ENCODE data around the gene RABEP2. TPM values are rescaled to one million over a fixed set of nuclear protein-coding genes. Genes with fewer than 3 reads are reported as not detected.

The RABEP2 gene
- total RNA-seq, 1 donor from 2014 or later = 18.8 TPM

- ATAC-seq = no peak
- no peak for TF ChIP-seq CTCF (IDR thresholded peaks at IDR 0.05)
- Histone ChIP-seq H3K27me3 (ENCODE audit: low read depth) (no peaks in the 10 kb centered on the region), H3K27ac (no peak overlapping the region), H3K9me3 (no peaks in the 10 kb centered on the region), H3K36me3 (peaks cover 13% of the 10 kb centered on the region), H3K4me3 (no peak overlapping the region), H3K4me1 (no peaks in the 10 kb centered on the region)
- DNase-seq = no peak
- intact Hi-C loops (cut with DNase I) = no loop called here
Observed at GRCh38 chr16:28900601-28901000, 24.4 kb downstream of the RABEP2 start.

DNA sequence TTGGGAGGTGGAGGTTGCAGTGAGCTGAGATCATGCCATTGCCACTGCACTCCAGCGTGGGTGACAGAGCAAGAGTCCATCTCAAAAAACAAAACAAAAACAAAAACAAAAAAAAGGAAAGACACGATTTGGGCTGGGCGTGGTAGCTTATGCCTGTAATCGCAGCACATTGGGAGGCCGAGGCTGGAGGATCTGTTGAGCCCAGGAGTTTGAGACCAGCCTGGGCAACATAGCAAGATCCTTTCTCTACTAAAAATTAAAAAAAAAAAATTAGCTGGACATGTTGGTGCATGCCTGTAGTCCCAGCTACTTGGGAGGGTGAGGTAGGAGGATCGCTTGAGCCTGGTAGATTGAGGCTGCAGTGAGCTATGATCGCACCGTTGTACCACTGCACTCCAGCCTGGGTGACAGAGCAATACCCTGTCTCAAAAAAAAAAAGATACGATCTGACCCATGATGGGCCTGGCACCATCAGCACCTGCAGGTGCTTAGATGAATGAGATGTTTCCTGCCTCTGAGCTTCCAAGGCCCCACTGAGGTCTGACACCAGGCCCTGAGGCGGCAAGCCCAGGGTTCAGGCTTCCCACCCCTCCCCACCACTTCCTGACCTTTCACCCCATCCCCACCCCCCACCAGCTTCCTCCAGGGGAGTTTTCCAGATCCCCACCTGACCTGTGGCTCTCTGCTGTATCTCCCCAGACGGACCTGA lies 25.0 kb downstream of the RABEP2 start:
- no peaks in the 10 kb centered on the region for H3K27me3 ChIP-seq (ENCODE audit: low read depth)
- H3K4me3 ChIP-seq = no peak overlapping the region
- intact Hi-C loops (cut with DNase I) = no loop called here
- no peaks in the 10 kb centered on the region for H3K9me3 ChIP-seq
- ATAC-seq = no peak
- DNase-seq = no peak
- H3K36me3 ChIP-seq = peaks cover 8% of the 10 kb centered on the region
- TF ChIP-seq CTCF (IDR thresholded peaks at IDR 0.05) = no peak
- H3K27ac ChIP-seq = no peak overlapping the region
- no peaks in the 10 kb centered on the region for H3K4me1 ChIP-seq

GRCh38 chr16:28898942-28899341 lies 26.1 kb downstream of the RABEP2 start:
- intact Hi-C loops (cut with DNase I) = no loop called here
- H3K27me3 ChIP-seq (ENCODE audit: low read depth) = no peaks in the 10 kb centered on the region
- no peak overlapping the region for H3K4me3 ChIP-seq
- no peaks in the 10 kb centered on the region for H3K4me1 ChIP-seq
- no peak for ATAC-seq
- TF ChIP-seq CTCF (IDR thresholded peaks at IDR 0.05) = no peak
- no peaks in the 10 kb centered on the region for H3K9me3 ChIP-seq
- H3K36me3 ChIP-seq = no peaks in the 10 kb centered on the region
- H3K27ac ChIP-seq = no peak overlapping the region
- DNase-seq = no peak

DNA sequence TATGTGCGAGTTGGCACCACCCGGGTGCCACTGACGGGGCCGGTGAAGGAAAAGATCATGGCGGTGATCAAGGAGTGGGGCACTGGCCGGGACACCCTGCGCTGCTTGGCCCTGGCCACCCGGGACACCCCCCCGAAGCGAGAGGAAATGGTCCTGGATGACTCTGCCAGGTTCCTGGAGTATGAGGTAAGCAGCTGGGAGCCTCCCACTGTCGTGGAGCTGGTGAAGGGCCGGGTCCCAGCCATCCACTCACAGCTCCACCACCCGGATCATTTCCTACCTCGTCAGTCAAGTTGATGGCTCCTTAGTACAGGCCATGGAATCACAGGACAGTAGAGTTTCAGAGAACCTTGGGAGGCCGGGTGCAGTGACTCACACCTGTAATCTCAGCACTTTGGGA lies 26.8 kb downstream of the RABEP2 start:
- DNase-seq (no peak), ATAC-seq (no peak)
- intact Hi-C loops (cut with DNase I) = no loop called here
- no peaks in the 10 kb centered on the region for H3K36me3 ChIP-seq
- H3K4me3 ChIP-seq = no peak overlapping the region
- no peaks in the 10 kb centered on the region for H3K9me3 ChIP-seq
- no peak overlapping the region for H3K27ac ChIP-seq
- no peak for TF ChIP-seq CTCF (IDR thresholded peaks at IDR 0.05)
- H3K27me3 ChIP-seq (ENCODE audit: low read depth) = no peaks in the 10 kb centered on the region
- H3K4me1 ChIP-seq = no peaks in the 10 kb centered on the region

DNA sequence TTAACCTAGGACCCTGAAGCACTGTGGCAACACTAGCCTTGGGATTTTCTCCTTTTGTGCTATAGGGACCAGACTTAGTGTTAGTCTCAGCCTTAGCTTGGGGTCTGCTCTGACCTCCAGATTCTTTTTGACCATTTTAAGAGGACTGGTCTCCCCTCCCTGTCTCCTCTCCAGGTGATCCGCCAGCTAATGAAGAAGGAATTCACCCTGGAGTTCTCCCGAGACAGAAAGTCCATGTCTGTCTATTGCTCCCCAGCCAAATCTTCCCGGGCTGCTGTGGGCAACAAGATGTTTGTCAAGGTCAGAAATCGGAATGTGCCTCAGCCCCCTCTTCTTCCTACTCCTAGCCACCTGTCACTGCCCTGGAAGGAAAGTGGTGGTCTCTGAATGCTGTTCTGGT lies 27.2 kb downstream of the RABEP2 start:
- Histone ChIP-seq H3K27ac (no peak overlapping the region), H3K36me3 (no peaks in the 10 kb centered on the region), H3K27me3 (ENCODE audit: low read depth) (no peaks in the 10 kb centered on the region), H3K4me1 (no peaks in the 10 kb centered on the region), H3K4me3 (no peak overlapping the region), H3K9me3 (no peaks in the 10 kb centered on the region)
- no peak for TF ChIP-seq CTCF (IDR thresholded peaks at IDR 0.05)
- intact Hi-C loops (cut with DNase I) = no loop called here
- DNase-seq (no peak), ATAC-seq (no peak)
